SJCRH30 (cell line): ENCODE data around the gene PEX10. TPM values are rescaled to one million over a fixed set of nuclear protein-coding genes. Genes with fewer than 3 reads are reported as not detected.
A peak's percentile ranks its signal among the peaks of the same experiment; 100 is the strongest.

Source experiments
- DNase-seq, 2 experiments: peaks; one replicate each; pipeline ENCODE4 v3.0.0-alpha.2; 2015 to 2020
- H3K27ac ChIP-seq: fragments of 250-450 bp; sonication (Bioruptor Pico); 2 replicates; pipeline ENCODE4 v1.5.1; 2020; ENCODE audit warnings: mild to moderate bottlenecking, moderate library complexity
- H3K27me3 ChIP-seq: fragments of 250-450 bp; sonication (Bioruptor Pico); 2 replicates; pipeline ENCODE4 v1.5.1; 2020; ENCODE audit warnings: mild to moderate bottlenecking, moderate library complexity
- H3K36me3 ChIP-seq: fragments of 250-450 bp; sonication (Bioruptor Pico); 2 replicates; pipeline ENCODE4 v1.5.1; 2020; ENCODE audit warnings: mild to moderate bottlenecking, moderate library complexity
- H3K4me1 ChIP-seq: fragments of 250-450 bp; sonication (Bioruptor Pico); 2 replicates; pipeline ENCODE4 v1.5.1; 2020; ENCODE audit warnings: mild to moderate bottlenecking, moderate library complexity
- H3K4me3 ChIP-seq: fragments of 250-450 bp; sonication (Bioruptor Pico); 2 replicates; pipeline ENCODE4 v1.5.1; 2020; ENCODE audit warnings: mild to moderate bottlenecking, moderate library complexity
- H3K9me3 ChIP-seq: fragments of 250-450 bp; sonication (Bioruptor Pico); replicated peaks from 2 replicates; pipeline ENCODE4 v1.5.1; 2020; ENCODE audit warnings: mild to moderate bottlenecking, moderate library complexity
- total RNA-seq: library from RNA; depleted of rRNA; stranded (reverse); fragments of >200 nt; shearing (Covaris generic); gene quantifications from 2 replicates; pipeline ENCODE4 v1.2.3, GENCODE V29; 2014

PEX10 gene
- total RNA-seq, 1 experiment from 2014 or later, result 32.7 TPM

- peaks cover 6% of the 10 kb centered on the region; the same call in 1 of the 2 replicates for H3K4me1 ChIP-seq
- DNase-seq, result no peak
- H3K4me3 ChIP-seq, result no peak overlapping the region
- H3K9me3 ChIP-seq, result no peaks in the 10 kb centered on the region
- H3K27me3 ChIP-seq, result no peaks in the 10 kb centered on the region
- no peaks in the 10 kb centered on the region for H3K36me3 ChIP-seq
- no peak overlapping the region for H3K27ac ChIP-seq
Observed at GRCh38 chr1:2385606-2386280, 26.6 kb downstream of the PEX10 start.

DNA sequence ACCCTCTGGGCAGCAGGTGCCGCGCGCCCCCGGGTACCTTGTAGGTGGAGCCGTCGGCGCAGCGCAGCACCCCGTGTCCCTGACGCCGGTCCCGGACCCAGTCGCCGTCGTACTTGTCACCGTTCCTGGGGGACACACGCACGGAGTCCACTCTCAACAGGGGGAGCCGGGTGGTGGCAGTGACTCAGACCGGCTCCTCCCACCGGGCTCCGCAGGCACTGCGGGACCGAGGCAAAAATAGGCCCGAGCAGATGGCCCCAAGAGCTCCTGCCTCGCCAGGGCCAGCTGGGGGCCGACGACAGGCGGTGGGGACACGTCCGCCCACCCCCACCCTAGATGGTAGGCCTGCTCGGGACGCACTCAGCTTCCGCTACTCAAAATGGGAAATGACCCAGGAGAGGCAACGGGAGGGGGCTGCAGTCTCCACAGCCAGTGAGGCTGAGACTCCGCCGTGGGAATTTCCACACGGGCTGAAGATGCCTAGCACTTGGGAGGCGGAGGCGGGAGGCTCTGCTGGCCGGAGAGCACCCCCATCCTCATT is 27.4 kb downstream of the PEX10 start:
- Histone ChIP-seq H3K9me3 (no peaks in the 10 kb centered on the region), H3K36me3 (no peaks in the 10 kb centered on the region), H3K27ac (no peak overlapping the region), H3K4me3 (no peak overlapping the region), H3K4me1 (peaks cover 5% of the 10 kb centered on the region; the same call in 1 of the 2 replicates), H3K27me3 (no peaks in the 10 kb centered on the region)
- DNase-seq, result no peak

DNA sequence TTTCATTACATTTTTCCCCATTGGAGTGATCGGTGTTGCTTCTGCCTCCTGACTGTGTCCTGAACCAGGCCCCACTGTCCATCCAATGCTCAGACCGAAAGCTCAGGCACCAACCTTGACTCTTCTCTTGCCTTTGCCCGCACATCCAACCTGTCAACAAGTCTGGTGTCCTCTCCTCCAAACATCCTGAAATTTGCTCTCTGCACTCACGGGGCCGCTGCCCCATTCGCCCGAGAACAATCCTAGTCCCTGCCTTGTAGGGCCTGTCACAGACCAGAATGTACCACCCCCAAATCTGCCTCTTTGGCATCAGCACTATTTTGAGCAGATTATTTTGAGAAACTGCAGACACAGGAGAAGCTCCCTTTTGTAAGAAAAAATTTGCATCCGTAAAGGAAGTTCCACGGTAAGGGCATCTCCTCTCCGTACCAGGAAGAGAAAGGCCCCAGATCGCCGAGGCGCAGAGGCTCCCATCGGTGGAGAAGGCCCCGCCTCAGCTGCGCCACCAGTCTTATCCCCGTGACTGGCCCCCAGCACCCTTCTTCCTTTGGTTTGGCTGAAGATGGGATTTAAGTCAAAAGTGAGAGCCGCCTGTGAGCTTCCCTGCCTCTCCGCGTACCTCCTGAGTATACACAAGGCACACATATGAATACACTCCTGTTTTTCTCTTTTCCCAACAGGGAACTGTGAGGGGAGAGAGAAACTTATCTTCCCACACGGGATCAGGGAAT is 28.1 kb downstream of the PEX10 start:
- Histone ChIP-seq H3K9me3 (no peaks in the 10 kb centered on the region), H3K36me3 (no peaks in the 10 kb centered on the region), H3K27me3 (no peaks in the 10 kb centered on the region), H3K4me3 (no peak overlapping the region), H3K27ac (no peak overlapping the region), H3K4me1 (peaks cover 7% of the 10 kb centered on the region)
- DNase-seq, result no peak

DNA sequence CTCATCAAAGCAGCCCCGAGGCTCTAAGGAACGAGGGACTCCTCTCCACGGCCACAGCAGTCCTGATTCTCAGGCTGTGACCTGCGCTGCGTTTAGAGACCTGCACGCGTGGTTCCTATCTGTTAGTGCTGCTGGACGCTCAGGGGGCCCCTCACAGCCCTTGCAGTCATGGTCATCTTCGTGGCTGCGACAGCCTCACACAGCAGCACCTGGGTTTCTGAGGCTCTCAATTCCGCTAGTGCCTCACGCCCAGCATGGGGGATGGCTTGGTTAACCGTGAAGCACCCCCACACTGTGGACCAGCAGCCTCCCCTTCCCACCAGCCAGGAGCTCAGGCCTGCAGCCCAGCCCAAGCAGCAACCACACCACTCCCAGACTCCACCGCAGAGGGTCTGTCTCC is 28.8 kb downstream of the PEX10 start:
- no peak overlapping the region for H3K27ac ChIP-seq
- peaks cover 14% of the 10 kb centered on the region for H3K4me1 ChIP-seq
- peaks cover 5% of the 10 kb centered on the region; the same call in 1 of the 2 replicates for H3K27me3 ChIP-seq
- no peak overlapping the region for H3K4me3 ChIP-seq
- H3K9me3 ChIP-seq, result no peaks in the 10 kb centered on the region
- H3K36me3 ChIP-seq, result no peaks in the 10 kb centered on the region
- no peak for DNase-seq

- Histone ChIP-seq H3K27me3 (peaks cover 9% of the 10 kb centered on the region; the same call in 1 of the 2 replicates), H3K9me3 (no peaks in the 10 kb centered on the region), H3K4me1 (peaks cover 20% of the 10 kb centered on the region), H3K4me3 (no peak overlapping the region), H3K36me3 (no peaks in the 10 kb centered on the region), H3K27ac (no peak overlapping the region)
- DNase-seq, result peak; percentile 47 to 63
Observed at GRCh38 chr1:2382621-2383361, 29.6 kb downstream of the PEX10 start.

- H3K27ac ChIP-seq, result no peak overlapping the region
- no peak overlapping the region for H3K4me3 ChIP-seq
- H3K9me3 ChIP-seq, result no peaks in the 10 kb centered on the region
- no peaks in the 10 kb centered on the region for H3K36me3 ChIP-seq
- H3K27me3 ChIP-seq, result peaks cover 9% of the 10 kb centered on the region; the same call in 1 of the 2 replicates
- peak; percentile 89 to 91 for DNase-seq
- H3K4me1 ChIP-seq, result peaks cover 20% of the 10 kb centered on the region
Observed at GRCh38 chr1:2381741-2382620, 30.4 kb downstream of the PEX10 start.

- H3K36me3 ChIP-seq, result no peaks in the 10 kb centered on the region
- H3K9me3 ChIP-seq, result no peaks in the 10 kb centered on the region
- H3K4me1 ChIP-seq, result peaks cover 20% of the 10 kb centered on the region
- peaks cover 10% of the 10 kb centered on the region; the same call in 1 of the 2 replicates for H3K27me3 ChIP-seq
- H3K27ac ChIP-seq, result no peak overlapping the region
- no peak for DNase-seq
- H3K4me3 ChIP-seq, result no peak overlapping the region
Observed at GRCh38 chr1:2380816-2381591, 31.4 kb downstream of the PEX10 start.

DNA sequence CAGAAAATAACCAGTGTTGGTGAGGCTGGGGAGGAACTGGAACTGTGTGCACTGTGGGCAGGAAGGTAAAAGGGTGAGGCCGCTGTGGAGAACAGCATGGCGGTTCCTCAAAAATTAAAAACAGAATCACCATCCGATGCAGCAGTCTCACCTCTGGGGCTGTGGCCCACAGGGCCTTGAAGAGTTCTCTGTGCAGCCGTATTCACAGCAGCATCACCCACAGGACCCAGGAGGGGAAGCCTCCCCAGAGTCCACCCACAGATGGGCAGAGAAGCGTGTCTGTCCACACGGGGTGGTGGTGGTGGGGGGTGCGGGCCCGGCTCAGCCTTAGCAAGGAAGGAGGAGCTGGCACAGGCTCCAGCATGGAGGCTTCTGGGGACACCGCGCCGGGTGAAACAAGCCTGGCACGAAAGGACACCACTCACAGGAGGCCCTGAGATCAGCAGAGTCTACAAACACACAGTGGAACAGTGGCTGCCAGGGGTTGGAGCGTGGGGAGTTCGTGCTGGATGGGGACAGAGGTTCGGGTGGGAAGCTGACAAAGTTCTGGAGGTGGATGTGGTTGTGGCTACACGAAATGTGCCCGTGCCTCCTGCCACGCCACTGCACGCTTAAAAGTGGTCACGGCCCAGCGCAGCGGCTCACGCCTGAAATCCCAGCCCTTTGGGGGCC is 32.5 kb downstream of the PEX10 start:
- peaks cover 20% of the 10 kb centered on the region for H3K4me1 ChIP-seq

DNA sequence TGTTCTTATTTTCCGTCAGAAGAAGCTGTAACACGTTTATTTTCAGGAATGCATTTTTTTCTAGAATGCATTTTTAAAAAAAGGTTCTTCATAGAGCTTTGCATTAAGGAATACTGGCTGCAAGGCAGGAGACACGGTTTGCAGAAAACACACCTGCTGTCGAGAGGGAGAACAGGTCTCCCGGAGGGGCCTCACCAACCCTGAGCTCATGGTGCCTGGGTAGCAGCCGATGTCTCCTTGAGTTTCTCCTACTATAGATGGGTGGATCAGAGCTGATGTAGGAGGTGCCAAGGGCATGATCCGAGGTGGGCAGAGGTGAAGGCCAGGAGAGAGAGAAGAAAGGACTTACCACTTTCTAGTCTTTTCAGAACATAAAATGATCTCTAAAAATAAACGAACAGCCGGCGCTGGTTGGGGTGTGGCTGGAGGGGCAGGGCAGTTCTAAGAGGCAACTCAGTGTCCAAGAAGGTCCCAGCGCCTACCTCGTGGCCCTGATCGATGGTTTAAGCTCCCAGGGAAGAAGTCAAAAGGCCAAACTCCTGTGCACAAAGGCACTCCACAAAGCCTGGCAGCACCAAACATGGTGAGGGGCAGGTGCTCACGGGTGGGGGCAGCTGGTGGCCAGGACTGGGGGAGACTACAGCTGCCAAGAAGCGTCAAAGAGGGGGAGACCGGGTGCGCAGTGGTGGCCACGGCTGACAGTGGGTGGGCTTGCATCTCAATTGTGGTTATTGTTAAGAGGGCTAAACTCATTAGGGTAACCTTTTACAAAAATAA is 33.2 kb downstream of the PEX10 start:
- no peaks in the 10 kb centered on the region for H3K36me3 ChIP-seq
- peaks cover 14% of the 10 kb centered on the region; the same call in 1 of the 2 replicates for H3K27me3 ChIP-seq
- DNase-seq, result peak; percentile 57 to 65
- peaks cover 20% of the 10 kb centered on the region for H3K4me1 ChIP-seq
- H3K27ac ChIP-seq, result no peak overlapping the region
- H3K4me3 ChIP-seq, result no peak overlapping the region
- H3K9me3 ChIP-seq, result no peaks in the 10 kb centered on the region

More for the DNA sequence above, 32.5 kb downstream of the PEX10 start:
- no peak for DNase-seq
- Histone ChIP-seq H3K36me3 (no peaks in the 10 kb centered on the region), H3K27ac (no peak overlapping the region), H3K27me3 (peaks cover 14% of the 10 kb centered on the region; the same call in 1 of the 2 replicates), H3K4me3 (no peak overlapping the region), H3K9me3 (no peaks in the 10 kb centered on the region)

DNA sequence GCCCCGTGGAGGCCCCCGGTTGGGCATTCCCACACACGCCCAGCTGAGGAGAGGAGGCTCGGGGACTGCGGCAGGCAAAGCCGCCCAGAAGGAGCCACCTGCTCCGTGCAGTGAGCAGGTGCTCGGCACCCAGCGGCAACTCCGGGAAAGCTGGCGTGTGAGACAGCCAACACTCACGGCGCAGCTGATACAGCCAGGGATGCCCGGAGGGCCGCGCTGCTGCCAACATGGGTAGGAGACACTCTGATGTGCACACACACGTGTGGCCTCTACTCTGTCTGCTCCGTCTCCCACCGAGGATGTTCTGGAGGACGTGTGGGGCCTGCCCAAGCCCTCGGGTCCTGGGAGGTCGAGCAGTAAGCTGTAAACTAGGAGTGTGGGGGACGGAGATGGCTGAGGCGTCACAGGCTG is 33.9 kb downstream of the PEX10 start:
- no peaks in the 10 kb centered on the region for H3K36me3 ChIP-seq
- H3K9me3 ChIP-seq, result no peaks in the 10 kb centered on the region
- H3K4me3 ChIP-seq, result no peak overlapping the region
- DNase-seq, result peak; percentile 63 to 71
- H3K4me1 ChIP-seq, result peaks cover 20% of the 10 kb centered on the region
- H3K27me3 ChIP-seq, result peaks cover 14% of the 10 kb centered on the region; the same call in 1 of the 2 replicates
- H3K27ac ChIP-seq, result no peak overlapping the region

- no peak for DNase-seq
- Histone ChIP-seq H3K4me1 (peaks cover 20% of the 10 kb centered on the region), H3K27ac (no peak overlapping the region), H3K27me3 (peaks cover 14% of the 10 kb centered on the region; the same call in 1 of the 2 replicates), H3K4me3 (no peak overlapping the region), H3K36me3 (no peaks in the 10 kb centered on the region), H3K9me3 (no peaks in the 10 kb centered on the region)
Observed at GRCh38 chr1:2377751-2378440, 34.5 kb downstream of the PEX10 start.
